ENCODE results near the gene NFAM1. TPM values are rescaled to one million over a fixed set of nuclear protein-coding genes. Genes with fewer than 3 reads are reported as not detected.
A peak's percentile ranks its signal among the peaks of the same experiment; 100 is the strongest.

Gene NFAM1
- total RNA-seq, 1 donor from 2014 or later, result 2.0 TPM

DNA sequence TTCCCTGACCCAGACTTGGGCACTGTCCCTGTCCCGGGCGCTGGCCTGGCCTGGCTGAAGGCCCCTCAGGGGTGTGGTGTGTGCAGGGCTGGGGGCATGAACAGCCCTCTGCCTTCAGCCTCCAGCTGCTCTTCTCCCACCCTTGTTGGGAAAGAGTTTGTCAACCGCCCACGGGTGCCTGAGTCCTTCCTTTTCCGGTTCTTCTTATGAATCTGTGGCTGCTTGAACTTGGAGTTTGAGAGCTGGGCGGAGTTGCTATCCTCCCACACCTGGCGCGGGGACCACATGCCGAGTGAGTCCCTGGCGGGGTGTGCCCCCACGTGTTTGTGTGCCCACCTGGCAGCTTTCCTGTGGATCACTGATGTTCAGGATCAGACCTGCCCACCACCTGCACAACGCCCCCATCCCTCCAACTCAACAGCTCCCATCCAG is 13.4 kb downstream of the NFAM1 start:
- DNase-seq, result no peak
- intact Hi-C loops (cut with micrococcal nuclease), result no loop called here
- ATAC-seq, result no peak

DNA sequence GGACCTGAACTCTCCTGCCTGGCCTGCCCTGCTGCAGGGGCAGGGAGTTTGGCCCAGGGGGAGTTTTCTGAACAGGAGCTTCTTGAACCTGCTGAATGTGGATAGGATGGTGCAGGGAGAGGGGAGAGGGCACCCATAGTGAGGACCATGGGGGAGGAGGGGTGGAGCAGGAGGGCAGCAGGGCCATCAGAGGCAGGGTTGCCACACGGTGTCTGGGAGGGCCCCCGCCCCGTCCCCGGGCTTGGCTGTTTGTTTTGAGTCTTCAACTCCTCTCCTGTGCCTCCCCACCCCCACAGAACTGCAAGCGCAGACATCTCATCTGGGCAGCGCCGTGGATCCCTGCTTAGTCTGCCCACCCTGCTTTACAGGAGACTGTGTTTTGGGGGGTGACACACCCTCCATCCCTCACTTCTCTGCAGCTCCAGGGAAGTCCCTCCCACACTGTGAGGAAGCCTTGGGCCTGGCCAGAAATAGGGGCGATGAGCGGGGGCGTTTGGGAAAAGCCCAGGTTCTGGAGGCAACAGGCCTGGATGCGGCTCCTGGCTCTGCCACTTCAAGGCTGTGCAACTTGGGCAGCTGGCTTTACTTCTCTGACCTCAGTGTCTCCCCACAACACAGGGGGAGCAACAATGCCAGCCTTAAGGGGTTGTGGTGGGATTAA is 14.4 kb downstream of the NFAM1 start:
- DNase-seq, result no peak
- ATAC-seq, result no peak
- intact Hi-C loops (cut with micrococcal nuclease), result no loop called here

DNA sequence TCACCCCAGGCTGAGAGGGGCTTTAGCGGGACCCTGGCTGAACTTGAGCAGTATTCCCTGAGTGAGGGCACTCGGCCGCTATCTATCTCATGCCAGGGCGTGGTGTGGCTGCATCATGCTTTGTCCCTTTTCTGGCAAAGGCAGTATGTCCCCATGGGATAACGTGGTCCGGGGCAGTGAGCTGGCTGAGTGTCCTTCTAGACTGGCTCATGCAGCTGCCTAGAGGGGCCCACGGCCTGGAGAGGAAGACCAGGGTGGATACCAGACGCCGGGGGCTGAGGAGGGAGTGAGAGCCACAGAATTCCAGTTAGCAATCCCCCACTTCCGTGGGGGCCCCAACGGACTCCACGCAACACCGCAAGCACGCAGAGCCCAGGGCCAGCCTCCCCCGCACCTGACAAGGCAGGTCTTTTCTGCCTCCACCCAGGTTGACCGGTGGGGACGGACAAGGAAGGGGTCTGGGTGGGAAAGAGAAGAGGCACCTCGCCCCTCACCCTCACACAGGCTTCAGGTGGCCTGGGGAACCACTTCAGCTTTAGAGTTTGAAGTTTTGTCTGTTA is 15.5 kb downstream of the NFAM1 start:
- DNase-seq, result no peak
- no peak for ATAC-seq
- intact Hi-C loops (cut with micrococcal nuclease), result no loop called here

GRCh38 chr22:42414565-42415303 is 17.5 kb downstream of the NFAM1 start:
- ATAC-seq, result no peak
- no peak for DNase-seq
- intact Hi-C loops (cut with micrococcal nuclease), result no loop called here

DNA sequence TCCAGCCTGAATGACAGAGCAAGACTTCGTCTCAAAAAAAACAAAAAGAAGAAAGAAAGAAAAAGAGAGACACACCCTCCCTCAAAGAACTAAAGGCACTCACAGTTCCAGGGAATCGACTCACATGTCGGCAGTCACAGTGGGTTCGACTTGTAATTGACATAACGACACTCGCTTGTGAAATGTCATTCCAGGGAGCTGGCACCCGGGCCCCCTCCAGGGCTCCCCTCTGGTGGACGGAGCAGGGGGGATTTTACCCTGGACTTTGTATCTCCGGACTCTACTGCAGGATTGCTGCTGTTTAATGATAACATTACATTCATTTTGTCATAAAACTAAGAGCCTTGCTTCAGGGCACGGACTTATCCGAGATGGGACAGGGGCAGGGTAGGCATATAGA is 18.2 kb downstream of the NFAM1 start:
- intact Hi-C loops (cut with micrococcal nuclease), result no loop called here
- ATAC-seq, result no peak
- DNase-seq, result no peak

DNA sequence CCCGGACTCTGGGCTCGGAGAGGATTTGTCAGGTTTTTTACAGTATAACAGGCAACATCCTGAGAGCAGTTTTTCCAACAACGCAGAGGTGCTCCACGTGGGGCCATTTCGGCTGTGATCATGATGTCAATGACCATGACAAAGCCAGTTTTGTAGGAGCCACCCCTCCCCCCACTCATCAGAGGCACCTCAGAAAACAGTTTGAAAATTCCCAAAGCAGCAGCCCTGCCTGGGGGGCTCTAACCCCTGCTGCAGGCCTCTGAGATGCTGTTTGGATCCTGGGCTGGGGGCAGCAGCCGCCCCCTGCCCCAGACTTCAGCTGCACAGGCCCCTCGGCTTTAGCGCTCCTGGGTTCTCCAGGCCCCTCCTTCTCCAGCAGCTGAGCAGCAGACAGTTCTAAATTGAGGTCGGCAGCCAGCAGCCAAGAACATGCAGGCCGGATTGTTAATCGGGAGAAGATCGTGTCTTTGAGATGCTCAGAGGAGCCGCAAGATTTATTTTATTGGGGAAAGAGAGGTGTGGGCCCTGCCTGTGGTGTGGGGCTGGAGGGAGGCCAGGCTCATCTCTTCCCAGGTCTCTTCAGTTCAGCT is 19.4 kb downstream of the NFAM1 start:
- DNase-seq (no peak), ATAC-seq (no peak)
- intact Hi-C loops (cut with micrococcal nuclease), result no loop called here

GRCh38 chr22:42410708-42411107 is 21.5 kb downstream of the NFAM1 start:
- DNase-seq, result no peak
- no peak for ATAC-seq
- intact Hi-C loops (cut with micrococcal nuclease), result no loop called here

GRCh38 chr22:42408810-42409529 is 23.2 kb downstream of the NFAM1 start:
- intact Hi-C loops (cut with micrococcal nuclease), result no loop called here
- no peak for ATAC-seq

DNA sequence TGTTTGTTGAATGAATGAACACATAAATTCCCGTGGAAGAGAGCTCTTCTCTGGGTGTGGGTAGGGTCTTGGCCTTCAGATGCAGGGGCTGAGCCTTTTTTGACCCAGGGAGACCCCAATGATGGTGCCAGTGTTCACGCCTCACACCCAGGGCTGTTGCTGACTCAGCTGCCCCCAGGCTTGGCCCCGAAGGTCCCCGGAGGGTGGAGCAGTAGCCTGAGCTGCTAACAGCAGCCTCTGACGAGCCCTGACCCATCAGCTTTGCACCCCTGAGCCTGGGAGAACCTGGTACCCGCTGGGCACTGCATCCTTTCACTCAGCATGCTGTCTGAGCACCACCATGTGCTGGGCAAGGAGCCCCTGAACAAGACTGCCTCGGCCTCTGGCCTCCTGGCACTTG is 23.9 kb downstream of the NFAM1 start:
- ATAC-seq, result no peak

More at GRCh38 chr22:42408810-42409529, 23.2 kb downstream of the NFAM1 start:
- no peak for DNase-seq

GRCh38 chr22:42404266-42404665 is 27.9 kb downstream of the NFAM1 start:
- ATAC-seq, result no peak

More for the DNA sequence above, 23.9 kb downstream of the NFAM1 start:
- DNase-seq, result no peak
- intact Hi-C loops (cut with micrococcal nuclease), result no loop called here

GRCh38 chr22:42401535-42402334 is 30.5 kb downstream of the NFAM1 start:
- no peak for ATAC-seq
- intact Hi-C loops (cut with micrococcal nuclease), result no loop called here
- DNase-seq, result no peak

More at GRCh38 chr22:42404266-42404665, 27.9 kb downstream of the NFAM1 start:
- intact Hi-C loops (cut with micrococcal nuclease), result no loop called here
- no peak for DNase-seq

- DNase-seq, result no peak
- intact Hi-C loops (cut with micrococcal nuclease), result no loop called here
- ATAC-seq, result no peak
Measured at GRCh38 chr22:42400811-42401534, 31.2 kb downstream of the NFAM1 start.

DNA sequence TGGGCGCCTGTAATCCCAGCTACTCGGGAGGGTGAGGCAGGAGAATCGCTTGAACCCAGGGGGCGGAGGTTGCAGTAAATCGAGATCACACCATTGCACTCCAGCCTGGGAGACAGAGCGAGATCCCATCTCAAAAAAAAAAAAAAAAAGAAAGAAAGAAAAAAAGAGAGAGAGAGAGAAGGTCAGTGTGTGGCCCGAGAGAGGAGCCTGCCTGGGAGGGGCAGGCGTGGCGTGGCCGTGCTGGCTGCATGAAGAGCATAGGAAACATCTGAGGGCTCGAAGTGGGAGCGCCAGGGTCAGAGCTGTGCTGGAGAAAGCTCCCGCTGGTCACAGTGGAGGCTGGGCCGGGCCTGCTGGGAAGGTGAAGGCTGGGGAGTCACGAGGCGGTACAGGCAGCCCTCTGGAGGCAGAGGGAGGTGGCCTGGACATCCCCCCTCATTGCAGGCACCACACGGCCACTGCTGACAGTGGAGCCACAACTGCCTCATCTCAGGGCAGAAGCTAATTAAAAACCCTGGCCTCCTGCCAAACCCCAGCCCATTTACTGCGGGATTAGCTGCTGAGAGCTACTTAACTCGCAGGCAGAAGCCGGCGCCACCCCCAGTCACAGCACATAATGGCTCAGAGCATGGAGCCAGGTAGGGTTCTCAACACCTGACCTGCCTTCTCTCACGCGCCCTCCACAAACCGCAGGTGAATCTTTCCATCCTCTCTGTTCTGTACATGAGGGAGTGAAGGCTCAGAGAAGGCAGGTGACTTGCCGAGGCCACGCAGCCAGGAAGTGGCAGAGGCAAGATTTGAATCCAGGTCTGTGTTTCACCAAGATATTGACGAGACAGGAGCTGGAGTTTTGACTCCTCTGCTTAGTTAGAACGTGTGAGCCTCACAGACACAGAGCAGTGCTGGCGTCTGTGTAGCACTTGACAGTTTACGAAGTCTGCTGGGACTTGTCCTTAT is 32.6 kb downstream of the NFAM1 start:
- intact Hi-C loops (cut with micrococcal nuclease), result no loop called here
- ATAC-seq (peak; percentile 70), DNase-seq (peak; percentile 62)

DNA sequence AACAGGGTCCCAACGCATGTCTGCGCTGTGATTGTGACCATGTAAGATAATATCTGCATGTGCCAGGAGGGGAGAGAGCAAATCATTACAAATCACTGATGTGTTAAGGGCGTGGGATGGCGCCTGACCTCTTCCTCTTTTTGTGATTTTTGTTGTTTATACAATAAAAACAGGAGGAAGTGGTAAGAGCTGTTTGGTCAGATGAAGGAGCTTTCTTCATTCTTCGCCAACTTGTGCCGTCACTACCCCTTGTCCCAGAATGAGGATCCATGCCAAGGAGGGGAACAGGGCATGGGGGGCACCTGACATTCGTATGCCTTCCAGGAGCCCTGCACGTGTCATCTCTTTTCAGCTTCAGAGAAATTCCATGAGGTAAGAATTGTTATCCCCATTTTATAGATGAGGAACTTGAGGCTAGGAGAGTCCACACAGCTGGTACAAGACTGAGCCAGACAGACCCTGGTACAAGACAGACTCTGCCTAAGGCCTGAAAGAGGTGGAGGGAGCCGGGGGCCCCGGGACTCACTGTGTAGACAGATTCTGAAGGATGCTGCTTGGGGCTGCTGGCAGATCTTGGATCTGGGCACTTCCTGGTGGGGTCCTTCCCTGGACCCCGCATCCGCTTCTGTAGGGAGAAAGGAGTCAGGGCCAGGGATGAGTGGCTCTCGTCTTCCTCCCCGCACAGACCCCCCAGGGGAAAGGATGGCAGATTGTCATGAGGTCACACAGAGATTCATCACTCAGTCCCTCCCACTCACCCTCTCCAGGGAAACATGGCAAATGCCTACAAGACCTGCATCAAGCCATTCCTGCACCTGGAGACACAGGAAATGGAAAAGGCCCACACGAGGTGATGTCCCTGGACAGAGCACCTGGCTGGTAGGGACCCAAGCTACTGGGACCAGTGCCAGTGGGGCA is 34.6 kb downstream of the NFAM1 start:
- intact Hi-C loops (cut with micrococcal nuclease), result no loop called here
- no peak for DNase-seq
- ATAC-seq, result peak; percentile 67

DNA sequence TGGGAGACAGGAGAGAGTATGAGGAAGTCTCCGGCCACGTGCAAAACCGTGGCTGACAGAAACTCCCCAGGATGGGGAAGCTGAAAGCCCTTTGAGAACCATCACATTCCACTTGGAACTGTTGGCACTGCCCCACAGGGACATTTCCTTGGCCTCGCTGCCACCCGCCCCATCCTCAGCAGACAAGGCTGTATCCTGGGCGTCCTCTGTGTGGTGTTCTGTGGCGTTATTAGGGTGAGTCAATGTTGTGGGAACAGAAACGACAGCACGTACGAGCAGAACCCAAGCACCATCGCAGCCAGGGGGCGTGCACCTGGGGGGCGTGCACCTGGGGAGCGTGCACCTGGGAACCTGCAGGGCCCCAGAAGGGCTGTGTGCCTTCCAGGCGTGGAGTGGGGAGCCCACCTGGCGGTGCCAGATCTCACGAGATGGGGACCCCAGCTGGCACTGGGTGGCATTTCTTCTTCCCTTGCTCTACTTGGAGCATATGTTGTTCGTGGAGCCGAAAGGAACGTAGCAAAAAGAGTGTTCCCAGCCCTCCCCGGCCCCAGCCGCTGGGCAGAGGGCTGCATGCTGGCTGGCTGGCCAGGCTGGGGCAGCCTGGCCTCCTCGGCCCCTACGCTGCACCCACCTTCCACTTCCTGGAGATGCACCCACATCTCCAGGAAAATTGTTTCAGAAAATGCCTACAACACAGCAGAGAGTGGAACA is 35.4 kb downstream of the NFAM1 start:
- ATAC-seq, result peak; percentile 49
- no peak for DNase-seq

More for the DNA sequence above, 35.4 kb downstream of the NFAM1 start:
- intact Hi-C loops (cut with micrococcal nuclease), result no loop called here

Measured in left ventricle myocardium superior (tissue), 1 donor.